ENCODE results near the gene PRPF19. TPM values are rescaled to one million over a fixed set of nuclear protein-coding genes. Genes with fewer than 3 reads are reported as not detected.

PRPF19 gene
- total RNA-seq, 1 donor from 2014 or later: 78.7 TPM

DNA sequence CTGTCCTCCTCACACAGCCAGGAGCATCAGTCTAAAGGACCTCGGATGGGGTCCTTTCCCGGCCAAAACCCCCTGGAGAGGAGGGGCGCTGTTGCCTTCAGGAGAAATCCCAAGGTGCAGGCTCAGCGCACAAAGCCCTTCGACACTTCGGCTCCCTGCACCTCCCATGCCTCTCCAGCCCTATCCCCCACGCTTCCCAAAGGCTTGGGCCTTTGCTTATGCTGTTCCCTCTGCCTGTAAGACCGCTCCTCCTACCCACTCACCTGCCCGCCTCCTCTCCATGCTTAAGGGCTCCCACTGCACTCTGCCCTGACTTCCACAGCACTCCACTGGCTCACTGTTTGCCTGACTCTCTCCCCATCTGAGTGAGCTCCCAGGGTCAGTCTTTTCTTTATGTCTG lies 32.1 kb upstream of the PRPF19 start:
- DNase-seq (ENCODE audit: low read depth, low spot score): no peak

DNA sequence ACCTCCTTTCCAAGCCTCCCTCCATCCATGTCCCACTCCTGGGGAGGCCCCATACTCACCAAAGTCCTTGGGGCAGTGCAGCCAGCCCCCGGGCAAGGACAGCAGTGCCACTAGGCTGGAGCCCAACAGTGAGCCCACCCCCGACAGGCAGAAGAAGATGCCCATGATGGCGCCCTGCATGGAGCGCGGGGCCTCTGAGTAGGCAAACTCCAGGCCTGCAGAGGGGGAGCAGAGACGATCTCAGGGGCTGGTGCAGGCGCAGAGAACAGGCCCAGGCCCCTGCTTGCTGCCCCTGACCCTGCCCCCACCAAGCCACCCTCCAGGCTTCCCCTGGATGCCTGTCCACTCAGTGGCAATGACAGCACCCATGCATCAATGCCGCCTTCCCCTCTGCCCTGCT lies 31.4 kb upstream of the PRPF19 start:
- no peak for DNase-seq (ENCODE audit: low read depth, low spot score)

DNA sequence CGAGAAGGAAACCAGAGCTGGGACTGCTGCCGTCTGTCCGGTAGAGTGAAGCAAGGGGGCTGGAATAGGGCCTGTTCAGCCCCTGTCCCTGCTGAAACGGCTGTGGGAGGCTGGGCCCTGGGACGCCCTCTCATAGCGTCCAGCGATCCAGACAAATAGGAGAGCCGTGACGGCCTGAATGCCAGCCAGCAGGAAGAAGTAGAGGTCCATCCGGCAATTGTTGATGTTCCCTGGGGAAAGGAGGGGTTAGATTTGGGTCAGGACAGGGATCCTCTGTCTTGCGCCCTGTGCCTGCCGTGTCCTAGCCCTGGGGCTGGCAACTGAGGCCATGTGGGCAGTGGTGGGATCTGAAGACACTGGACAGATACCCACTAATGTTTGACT lies 30.8 kb upstream of the PRPF19 start:
- no peak for DNase-seq (ENCODE audit: low read depth, low spot score)

DNA sequence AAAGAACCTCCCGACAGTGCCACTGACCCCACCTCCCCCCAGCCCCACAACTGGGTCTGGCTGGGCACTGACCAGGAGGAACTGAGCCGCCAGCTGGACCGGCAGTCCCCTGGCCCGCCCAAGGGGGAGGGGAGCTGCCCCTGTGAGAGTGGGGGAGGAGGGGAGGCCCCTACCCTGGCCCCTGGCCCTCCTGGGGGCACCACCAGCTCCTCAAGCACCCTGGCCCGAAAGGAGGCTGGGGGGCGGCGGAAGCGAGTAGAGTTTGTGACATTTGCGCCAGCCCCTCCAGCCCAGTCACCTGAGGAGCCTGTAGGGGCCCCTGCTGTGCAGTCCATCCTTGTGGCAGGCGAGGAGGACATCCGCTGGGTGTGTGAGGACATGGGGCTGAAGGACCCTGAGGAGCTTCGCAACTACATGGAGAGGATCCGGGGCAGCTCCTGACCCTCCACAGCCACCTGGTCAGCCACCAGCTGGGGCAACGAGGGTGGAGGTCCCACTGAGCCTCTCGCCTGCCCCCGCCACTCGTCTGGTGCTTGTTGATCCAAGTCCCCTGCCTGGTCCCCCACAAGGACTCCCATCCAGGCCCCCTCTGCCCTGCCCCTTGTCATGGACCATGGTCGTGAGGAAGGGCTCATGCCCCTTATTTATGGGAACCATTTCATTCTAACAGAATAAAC lies 30.2 kb upstream of the PRPF19 start:
- no peak for DNase-seq (ENCODE audit: low read depth, low spot score)

- DNase-seq (ENCODE audit: low read depth, low spot score): no peak
Observed at GRCh38 chr11:60935676-60936442, 29.5 kb upstream of the PRPF19 start.

- DNase-seq (ENCODE audit: low read depth, low spot score): no peak
Observed at GRCh38 chr11:60934790-60935605, 28.6 kb upstream of the PRPF19 start.

DNA sequence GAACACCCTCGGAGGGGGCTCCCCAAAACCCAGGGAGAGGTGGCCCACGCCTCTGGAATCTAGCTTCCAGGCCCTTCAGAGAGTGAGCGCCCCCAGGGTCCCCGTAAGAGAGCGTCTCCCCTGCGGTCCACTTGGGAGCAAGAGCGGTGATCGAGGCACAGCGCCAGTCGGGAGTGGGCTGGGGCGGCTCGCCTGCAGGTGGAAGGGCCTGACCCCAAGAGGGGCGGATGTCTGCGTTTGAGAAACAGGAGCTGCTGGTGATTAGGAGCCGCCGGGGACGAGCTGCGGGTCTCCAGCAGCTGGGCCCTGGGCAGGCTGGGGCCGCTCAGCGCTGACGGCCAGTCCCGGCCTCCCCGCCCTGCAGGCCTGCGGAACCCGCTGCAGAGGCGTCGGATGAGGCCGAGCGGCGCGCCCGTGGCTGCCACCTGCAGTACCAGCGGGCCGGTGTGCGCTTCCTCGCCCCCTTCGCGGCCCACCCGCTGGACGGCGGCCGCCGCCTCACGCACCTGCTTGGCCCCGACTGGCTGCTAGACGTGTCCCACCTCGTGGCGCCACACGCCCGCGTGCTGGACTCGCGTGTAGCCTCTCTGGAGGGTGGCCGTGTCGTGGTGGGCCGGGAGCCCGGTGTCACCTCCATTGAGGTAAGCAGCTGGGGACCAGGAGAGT lies 27.9 kb upstream of the PRPF19 start:
- no peak for DNase-seq (ENCODE audit: low read depth, low spot score)

- no peak for DNase-seq (ENCODE audit: low read depth, low spot score)
Observed at GRCh38 chr11:60933416-60934123, 27.2 kb upstream of the PRPF19 start.

- no peak for DNase-seq (ENCODE audit: low read depth, low spot score)
Observed at GRCh38 chr11:60932605-60933356, 26.4 kb upstream of the PRPF19 start.

DNA sequence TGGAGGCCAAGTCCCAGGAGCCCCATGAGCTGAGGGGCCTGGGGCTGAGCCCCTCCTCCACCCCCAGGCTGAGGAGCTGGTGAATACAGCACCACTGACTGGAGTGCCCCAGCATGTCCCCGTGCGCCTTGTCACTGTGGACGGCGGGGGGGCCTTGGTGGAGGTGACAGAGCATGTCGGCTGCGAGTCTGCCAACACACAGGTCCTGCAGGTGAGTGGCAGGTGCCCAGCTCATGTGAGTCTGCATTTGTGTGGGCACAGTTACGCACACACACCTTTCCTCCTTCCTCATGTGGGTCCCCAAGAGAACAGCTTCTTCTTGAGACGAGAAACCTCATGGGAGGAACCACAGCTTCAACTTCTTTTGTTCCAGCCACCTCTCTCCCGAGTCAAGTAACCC lies 25.5 kb upstream of the PRPF19 start:
- no peak for DNase-seq (ENCODE audit: low read depth, low spot score)

DNA sequence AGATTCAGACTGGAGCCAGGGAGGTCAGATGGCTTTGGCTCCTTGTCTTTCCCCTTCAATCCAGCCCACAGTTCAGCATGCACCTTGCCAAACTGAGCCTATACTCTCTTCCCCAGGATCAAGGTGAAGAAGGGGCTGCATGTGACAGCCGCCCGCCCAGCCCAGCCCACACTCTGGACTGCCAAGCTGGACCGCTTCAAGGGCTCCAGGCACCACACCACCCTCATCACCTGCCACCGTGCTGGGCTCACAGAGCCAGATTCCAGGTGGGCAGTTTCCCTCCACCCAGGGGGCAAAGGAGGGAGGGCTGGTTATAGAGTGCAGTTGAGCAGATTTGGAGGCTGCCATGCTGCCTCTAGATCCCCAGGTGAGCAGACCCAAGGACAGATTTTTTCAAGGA lies 24.0 kb upstream of the PRPF19 start:
- DNase-seq (ENCODE audit: low read depth, low spot score): no peak

- no peak for DNase-seq (ENCODE audit: low read depth, low spot score)
Observed at GRCh38 chr11:60929764-60930163, 23.4 kb upstream of the PRPF19 start.

DNA sequence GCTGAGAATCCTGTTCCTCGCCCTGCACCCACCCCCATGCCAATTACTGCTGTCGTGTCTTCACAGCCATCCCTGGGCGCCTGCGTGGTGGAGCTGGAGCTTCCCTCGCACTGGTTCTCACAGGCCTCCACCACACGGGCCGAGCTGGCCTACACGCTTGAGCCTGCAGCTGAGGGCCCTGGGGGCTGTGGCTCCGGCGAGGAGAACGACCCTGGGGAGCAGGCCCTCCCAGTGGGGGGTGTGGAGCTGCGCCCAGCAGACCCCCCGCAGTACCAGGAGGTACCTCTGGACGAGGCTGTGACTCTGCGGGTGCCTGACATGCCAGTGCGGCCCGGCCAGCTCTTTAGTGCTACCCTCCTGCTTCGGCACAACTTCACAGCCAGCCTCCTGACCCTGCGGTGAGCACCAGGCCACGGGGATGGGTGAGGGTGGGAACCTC lies 22.2 kb upstream of the PRPF19 start:
- no peak for DNase-seq (ENCODE audit: low read depth, low spot score)

DNA sequence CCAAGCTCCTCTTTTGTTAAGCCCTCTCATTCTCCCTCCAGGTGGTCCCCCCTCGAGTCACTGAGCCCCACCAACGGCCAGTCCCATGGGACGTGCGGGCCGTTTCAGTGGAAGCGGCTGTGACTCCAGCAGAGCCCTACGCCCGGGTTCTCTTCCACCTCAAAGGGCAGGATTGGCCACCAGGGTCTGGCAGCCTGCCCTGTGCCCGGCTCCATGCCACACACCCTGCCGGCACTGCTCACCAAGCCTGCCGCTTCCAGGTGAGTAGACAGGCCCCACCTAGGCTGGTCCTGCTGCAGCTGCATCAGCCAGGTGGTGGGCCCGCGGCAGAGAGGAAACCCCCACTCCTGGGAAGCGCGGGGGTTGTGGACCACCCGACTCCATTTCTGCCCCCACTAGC lies 21.2 kb upstream of the PRPF19 start:
- DNase-seq (ENCODE audit: low read depth, low spot score): no peak

DNA sequence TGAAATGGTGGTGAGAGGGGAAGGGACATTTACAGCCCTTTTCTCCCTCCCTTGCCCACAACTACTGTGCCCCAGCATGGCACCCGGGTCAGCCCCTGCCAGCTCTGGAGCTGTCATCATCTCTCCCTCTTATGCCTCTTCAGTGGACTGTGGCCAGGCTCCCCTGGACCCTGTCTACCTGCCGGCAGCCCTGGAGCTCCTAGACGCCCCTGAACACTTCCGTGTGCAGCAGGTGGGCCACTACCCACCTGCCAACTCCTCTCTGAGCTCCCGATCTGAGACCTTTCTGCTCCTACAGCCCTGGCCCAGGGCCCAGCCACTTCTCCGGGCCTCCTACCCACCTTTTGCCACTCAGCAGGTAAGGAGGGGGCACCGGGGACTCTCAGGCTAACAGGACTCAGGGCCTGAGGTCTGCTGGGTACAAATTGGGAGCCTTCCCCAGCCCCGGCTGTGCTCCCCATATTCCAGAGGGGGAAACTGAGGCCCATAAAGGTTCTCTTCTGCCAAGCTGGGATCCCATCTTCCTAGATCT lies 20.7 kb upstream of the PRPF19 start:
- DNase-seq (ENCODE audit: low read depth, low spot score): no peak

DNA sequence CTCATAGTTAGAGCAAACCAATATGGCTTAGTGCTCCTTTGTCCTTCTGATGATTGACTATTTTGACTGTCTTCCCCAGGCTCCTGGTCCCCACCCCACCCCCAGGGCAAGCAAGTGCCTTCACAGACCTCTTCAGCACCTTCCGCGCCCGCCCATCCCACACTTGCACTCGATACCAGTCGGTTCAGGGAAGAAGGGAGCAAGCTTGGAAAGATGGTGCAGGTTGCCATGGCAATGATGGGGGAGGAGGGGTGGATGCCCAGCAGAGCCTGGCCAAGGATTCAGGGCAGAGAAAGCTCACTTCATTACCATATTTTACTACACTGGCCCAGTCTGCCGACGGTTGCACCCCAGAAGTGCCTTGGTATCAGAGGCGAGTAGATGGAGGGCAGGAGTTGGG lies 20.1 kb upstream of the PRPF19 start:
- no peak for DNase-seq (ENCODE audit: low read depth, low spot score)

DNA sequence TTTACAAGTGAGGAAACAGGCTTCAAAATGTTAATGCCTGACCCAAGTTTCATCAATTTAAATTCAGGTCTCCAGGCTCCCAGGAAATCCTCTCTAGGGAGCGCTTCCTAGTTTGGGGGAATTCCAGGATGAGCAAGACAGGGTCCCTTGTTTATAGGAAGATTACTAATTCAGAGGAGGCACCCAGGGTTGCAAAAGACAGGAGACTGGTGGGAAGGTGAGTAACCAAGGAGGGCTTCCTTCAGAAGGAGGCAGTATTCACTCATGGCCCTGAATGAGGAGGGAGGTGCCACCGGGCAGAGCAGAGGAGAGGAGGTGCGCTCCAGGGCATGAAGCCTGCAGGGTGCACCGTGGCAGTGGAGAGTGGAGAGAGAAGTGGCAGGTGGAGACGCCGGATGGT lies 19.5 kb upstream of the PRPF19 start:
- no peak for DNase-seq (ENCODE audit: low read depth, low spot score)

DNA sequence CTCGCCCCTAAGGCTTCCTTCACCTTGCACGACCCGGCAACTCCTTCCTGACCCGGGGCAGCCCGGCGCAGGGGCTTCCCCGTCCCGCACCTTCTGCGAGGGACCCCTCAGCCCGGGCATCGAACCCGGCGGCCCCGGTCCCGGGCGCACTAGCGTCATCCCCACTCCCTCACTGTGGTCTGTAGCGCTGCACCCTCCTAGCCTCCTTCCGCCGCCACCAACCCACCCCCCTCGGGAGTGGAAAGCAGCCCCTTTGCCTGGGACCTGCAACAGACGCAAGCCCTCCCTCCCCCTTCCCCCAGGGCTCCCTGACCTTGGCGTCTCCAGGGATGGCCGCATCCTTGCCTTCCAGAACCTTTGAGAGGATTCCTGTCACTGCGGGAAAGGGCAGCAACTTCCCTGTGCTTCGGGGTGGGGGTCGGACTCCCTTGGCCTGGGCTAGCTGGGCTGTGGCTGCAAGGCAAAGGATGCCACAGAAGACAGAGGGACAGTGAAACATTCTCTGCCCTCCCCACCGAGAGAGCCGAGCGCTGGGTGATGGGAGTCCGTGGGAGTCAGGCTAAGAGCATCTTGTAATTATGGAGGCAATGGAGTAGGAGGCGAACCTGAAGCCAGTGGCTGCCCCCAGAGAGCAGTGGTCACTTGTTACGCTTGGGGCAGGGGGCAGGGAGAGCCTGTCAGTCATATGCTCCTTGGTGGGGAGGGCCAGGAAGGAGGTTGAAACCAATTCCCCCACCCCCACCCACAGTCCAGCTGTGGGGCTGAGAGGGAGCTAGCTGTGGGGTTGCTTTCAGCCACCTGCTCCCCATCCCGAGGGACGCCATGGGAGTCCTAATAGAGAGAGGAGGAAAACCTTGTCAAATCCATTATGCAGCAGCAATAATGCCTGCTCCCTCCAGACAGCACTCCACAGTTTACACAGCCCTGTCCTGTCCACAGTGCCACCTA lies 18.8 kb upstream of the PRPF19 start:
- DNase-seq (ENCODE audit: low read depth, low spot score): no peak
